K562 (cell line): ENCODE data around the gene TENM3. TPM values are rescaled to one million over a fixed set of nuclear protein-coding genes. Genes with fewer than 3 reads are reported as not detected.

Experiments
- CC2D1A ChIP-seq: fragments of 450-650 bp; IDR thresholded peaks from 2 replicates; pipeline ENCODE4 v1.6.1; 2017; ENCODE audit warnings: mild to moderate bottlenecking
- ELF2 ChIP-seq: fragments of 250-450 bp; sonication (Bioruptor Pico); IDR thresholded peaks from 2 replicates; pipeline ENCODE4 v1.5.0; 2021; ENCODE audit warnings: mild to moderate bottlenecking
- GABPA ChIP-seq: fragments of 200-800 bp; sonication (Bioruptor generic); conservative IDR thresholded peaks from 2 replicates; pipeline ENCODE4 v1.6.1; 2016; ENCODE audit warnings: low read depth, missing genetic modification characterization, missing compliant biosample characterization
- HOXB6 ChIP-seq: fragments of 250-450 bp; sonication (Bioruptor Pico); IDR thresholded peaks from 2 replicates; pipeline ENCODE4 v1.5.1; 2022; ENCODE audit warnings: mild to moderate bottlenecking, borderline replicate concordance
- MAFF ChIP-seq: IDR thresholded peaks from 2 replicates; pipeline ENCODE4 v1.6.1; 2012; ENCODE audit warnings: low read length, improper control_type of control experiment
- MTA3 ChIP-seq: fragments of 450-650 bp; formaldehyde crosslinking; IDR thresholded peaks from 2 replicates; pipeline ENCODE4 v1.6.1; 2017; ENCODE audit warnings: mild to moderate bottlenecking, borderline replicate concordance
- MYNN ChIP-seq, 2 experiments: sonication (generic); formaldehyde crosslinking in 1 of 2; IDR thresholded peaks; 2 replicates each; pipeline versions ENCODE4 v1.5.0 to v1.6.1; 2016 to 2020; ENCODE audit warnings: antibody characterized with exemption in 1 of 2, missing genetic modification reagents in 1 of 2
- POLR2G ChIP-seq: fragments of 200-400 bp; formaldehyde crosslinking; IDR thresholded peaks from 2 replicates; pipeline ENCODE4 v1.6.1; 2017; ENCODE audit warnings: low read depth, mild to moderate bottlenecking, antibody characterized with exemption, low read length, moderate library complexity
- TEAD4 ChIP-seq, 2 experiments: sonication (generic) in 1 of 2; formaldehyde crosslinking in 1 of 2; IDR thresholded peaks; 2 replicates each; pipeline versions ENCODE4 v1.6.1 to v1.8.0; 2012 to 2022; ENCODE audit warnings: borderline replicate concordance in 1 of 2, inconsistent platforms in 1 of 2, low read length in 1 of 2, mild to moderate bottlenecking in 1 of 2, missing genetic modification reagents in 1 of 2
- ZFX ChIP-seq: sonication (generic); formaldehyde crosslinking; IDR thresholded peaks from 2 replicates; pipeline ENCODE4 v1.8.0; 2022; ENCODE audit warnings: mild to moderate bottlenecking, missing genetic modification reagents, moderate library complexity
- ZNF217 ChIP-seq: sonication (generic); formaldehyde crosslinking; IDR thresholded peaks from 2 replicates; pipeline ENCODE4 v1.8.0; 2022; ENCODE audit warnings: mild to moderate bottlenecking, missing genetic modification reagents
- ZNF274 ChIP-seq: IDR thresholded peaks from 2 replicates; pipeline ENCODE4 v1.6.1; 2011; ENCODE audit warnings: low read depth, mild to moderate bottlenecking, low read length, moderate library complexity, borderline replicate concordance
- polyA plus RNA-seq, 8 experiments: library from polyadenylated mRNA; depleted of rRNA in 4 of 8; stranded (reverse) in 5 of 8; unstranded in 3 of 8; fragments of >200 nt; fragmentation: Nextera tagmentation in 2 of 8; fragmentation: Illumina TruSeq in 1 of 8; extraction: Ambion mirVana in 2 of 8; extraction: Trizol in 1 of 8; gene quantifications; 2 replicates each; pipeline versions ENCODE4 v1.2.1 to v1.2.3, GENCODE V29; 2011 to 2014; ENCODE audit warnings: inconsistent platforms in 1 of 8, missing spikeins in 1 of 8
- total RNA-seq, 7 experiments: library from RNA; depleted of rRNA in 6 of 7; stranded (reverse); fragments of >200 nt in 6 of 7; fragmentation: Illumina TruSeq in 2 of 7; extraction: Trizol in 2 of 7; gene quantifications; 2 replicates each; pipeline versions ENCODE4 v1.2.1 to v1.2.3, GENCODE V29; 2011 to 2021; ENCODE audit warnings: low replicate concordance in 1 of 7
- TF ChIP-seq, protein P1 (sequence below): fragments of 250-450 bp; sonication (Bioruptor Pico); IDR thresholded peaks from 2 replicates; pipeline ENCODE4 v1.9.0; 2021; ENCODE audit warnings: mild to moderate bottlenecking, inconsistent platforms

TENM3 gene
- total and polyA plus RNA-seq, 9 of the 15 experiments (the other 6 are each of a cell fraction or from before 2014, with no cell fraction given) = 0.01 to 0.02 TPM; not detected in 7

DNA sequence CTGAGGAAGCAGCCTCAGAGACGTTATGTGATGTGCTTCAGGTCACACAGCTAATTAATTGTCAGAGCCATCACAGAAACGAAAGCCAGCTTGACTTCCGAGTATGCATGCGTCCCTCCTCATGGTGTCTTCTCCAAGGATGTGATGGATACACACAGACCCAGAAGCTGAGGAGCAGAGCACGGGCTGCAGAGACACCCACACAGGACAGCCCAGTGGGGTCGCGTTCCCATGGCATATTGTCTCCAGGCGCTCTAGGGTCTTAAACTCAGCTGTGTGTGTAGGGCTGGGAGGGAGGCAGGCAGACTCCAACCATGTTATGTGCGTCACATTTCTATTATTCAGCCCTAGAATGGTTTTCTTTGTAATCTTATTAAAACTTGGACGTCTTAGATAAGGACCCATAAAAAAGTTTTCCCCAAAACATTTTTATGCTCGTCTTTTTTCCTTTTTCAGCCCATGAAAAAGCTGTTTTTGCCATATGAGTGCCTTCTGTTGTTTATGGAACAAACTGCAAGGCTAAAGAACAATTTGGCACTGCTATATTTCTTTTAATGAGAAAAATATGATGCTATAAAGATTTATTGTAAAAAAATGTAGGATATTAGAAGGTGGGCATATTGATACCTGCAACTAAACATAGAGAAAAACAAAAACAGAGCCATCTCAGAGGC is 48.5 kb downstream of the TENM3 start (continued):
- TF ChIP-seq MYNN (IDR thresholded peaks at IDR 0.05) (no peak), MYNN (CRISPR knock-in tag; IDR thresholded peaks at IDR 0.05) (no peak), ZNF217 (CRISPR knock-in tag) (no peak), TEAD4 (IDR thresholded peaks at IDR 0.05; ENCODE audit: low read length) (no peak), TEAD4 (CRISPR knock-in tag; IDR thresholded peaks at IDR 0.05; ENCODE audit: borderline replicate concordance) (no peak), MAFF (no peak), ELF2 (no peak), ZFX (CRISPR knock-in tag) (no peak), MTA3 (no peak), POLR2G (no peak), CC2D1A (no peak), GABPA (no peak), HOXB6 (CRISPR knock-in tag) (no peak), ZNF274 (no peak)
- TF ChIP-seq, protein P1, sequence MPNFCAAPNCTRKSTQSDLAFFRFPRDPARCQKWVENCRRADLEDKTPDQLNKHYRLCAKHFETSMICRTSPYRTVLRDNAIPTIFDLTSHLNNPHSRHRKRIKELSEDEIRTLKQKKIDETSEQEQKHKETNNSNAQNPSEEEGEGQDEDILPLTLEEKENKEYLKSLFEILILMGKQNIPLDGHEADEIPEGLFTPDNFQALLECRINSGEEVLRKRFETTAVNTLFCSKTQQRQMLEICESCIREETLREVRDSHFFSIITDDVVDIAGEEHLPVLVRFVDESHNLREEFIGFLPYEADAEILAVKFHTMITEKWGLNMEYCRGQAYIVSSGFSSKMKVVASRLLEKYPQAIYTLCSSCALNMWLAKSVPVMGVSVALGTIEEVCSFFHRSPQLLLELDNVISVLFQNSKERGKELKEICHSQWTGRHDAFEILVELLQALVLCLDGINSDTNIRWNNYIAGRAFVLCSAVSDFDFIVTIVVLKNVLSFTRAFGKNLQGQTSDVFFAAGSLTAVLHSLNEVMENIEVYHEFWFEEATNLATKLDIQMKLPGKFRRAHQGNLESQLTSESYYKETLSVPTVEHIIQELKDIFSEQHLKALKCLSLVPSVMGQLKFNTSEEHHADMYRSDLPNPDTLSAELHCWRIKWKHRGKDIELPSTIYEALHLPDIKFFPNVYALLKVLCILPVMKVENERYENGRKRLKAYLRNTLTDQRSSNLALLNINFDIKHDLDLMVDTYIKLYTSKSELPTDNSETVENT = no peak
